GM18870 (cell line): ENCODE measurements around the gene ERRFI1.

Experiments
- ATAC-seq: cut with Tn5 transposase; IDR thresholded peaks from one replicate; pipeline ENCODE4 v1.9.1; 2021; ENCODE audit warnings: moderate library complexity; ENCODE audit not compliant: unreplicated experiment

The ERRFI1 gene

GRCh38 chr1:8018492-8019228, 7.4 kb downstream of the ERRFI1 start:
- no peak for ATAC-seq

GRCh38 chr1:8017495-8018197, 8.5 kb downstream of the ERRFI1 start:
- no peak for ATAC-seq

GRCh38 chr1:8016895-8017241, 9.2 kb downstream of the ERRFI1 start:
- no peak for ATAC-seq

GRCh38 chr1:8016210-8016894, 9.8 kb downstream of the ERRFI1 start:
- no peak for ATAC-seq

GRCh38 chr1:8015809-8016165, 10.3 kb downstream of the ERRFI1 start:
- ATAC-seq = no peak

- ATAC-seq = no peak
Observed at GRCh38 chr1:8015036-8015808, 10.9 kb downstream of the ERRFI1 start.

- ATAC-seq = no peak
Observed at GRCh38 chr1:8014381-8014988, 11.6 kb downstream of the ERRFI1 start.

- ATAC-seq = no peak
Observed at GRCh38 chr1:8013800-8014199, 12.3 kb downstream of the ERRFI1 start.

- no peak for ATAC-seq
Observed at GRCh38 chr1:8013399-8013798, 12.7 kb downstream of the ERRFI1 start.

- ATAC-seq = no peak
Observed at GRCh38 chr1:8012955-8013354, 13.2 kb downstream of the ERRFI1 start.

- ATAC-seq = no peak
Observed at GRCh38 chr1:8011923-8012858, 13.9 kb downstream of the ERRFI1 start.

GRCh38 chr1:8011016-8011415, 15.1 kb downstream of the ERRFI1 start:
- no peak for ATAC-seq

- no peak for ATAC-seq
Observed at GRCh38 chr1:8010080-8010664, 15.9 kb downstream of the ERRFI1 start.

GRCh38 chr1:8009043-8010002, 16.8 kb downstream of the ERRFI1 start:
- ATAC-seq = no peak

- no peak for ATAC-seq
Observed at GRCh38 chr1:8006037-8006963, 19.8 kb downstream of the ERRFI1 start.

- ATAC-seq = no peak
Observed at GRCh38 chr1:8004803-8005573, 21.1 kb downstream of the ERRFI1 start.
